ENCODE data around the gene LY86. TPM values are rescaled to one million over a fixed set of nuclear protein-coding genes. Genes with fewer than 3 reads are reported as not detected.

LY86 gene
- total and polyA plus RNA-seq, 2 donors: 3.9 to 4.1 TPM

DNA sequence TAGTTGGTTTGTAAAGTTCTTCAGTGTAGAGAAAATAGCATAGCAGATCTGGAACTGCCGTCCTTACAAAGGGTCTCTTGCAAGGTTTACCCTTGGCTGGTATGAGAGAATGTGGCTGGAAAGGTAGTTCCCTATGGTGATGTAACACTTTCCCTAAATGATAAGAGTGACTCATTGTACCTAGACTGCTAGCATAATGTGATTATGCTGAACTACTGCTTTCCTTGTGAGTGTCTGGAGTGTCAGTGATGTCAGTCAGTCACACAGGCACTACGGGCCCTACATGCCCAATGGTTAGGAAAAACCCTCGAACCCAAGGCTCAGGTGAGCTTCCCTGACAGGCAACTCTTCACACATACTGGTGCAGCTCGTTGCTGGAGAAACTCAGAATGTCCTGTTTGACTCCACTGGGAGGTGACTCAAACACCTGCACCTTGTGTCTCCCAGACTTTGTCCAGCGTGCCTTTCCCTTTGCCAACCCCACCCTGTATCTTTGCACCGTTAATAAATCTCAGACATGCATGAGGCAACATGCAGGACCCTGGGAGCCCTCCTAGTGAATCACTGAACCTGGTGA, 28.4 kb upstream of the LY86 start:
- Histone ChIP-seq H3K4me1 (ENCODE audit: insufficient read depth) (no peaks in the 10 kb centered on the region), H3K36me3 (ENCODE audit: insufficient read depth) (no peaks in the 10 kb centered on the region), H3K27ac (ENCODE audit: low read depth) (no peak overlapping the region), H3K4me3 (ENCODE audit: low read depth, low read length) (no peak overlapping the region)
- WGBS: 75% methylated on average over 6 of the region's 6 CpGs
- DNase-seq (ENCODE audit: extremely low spot score): no peak

DNA sequence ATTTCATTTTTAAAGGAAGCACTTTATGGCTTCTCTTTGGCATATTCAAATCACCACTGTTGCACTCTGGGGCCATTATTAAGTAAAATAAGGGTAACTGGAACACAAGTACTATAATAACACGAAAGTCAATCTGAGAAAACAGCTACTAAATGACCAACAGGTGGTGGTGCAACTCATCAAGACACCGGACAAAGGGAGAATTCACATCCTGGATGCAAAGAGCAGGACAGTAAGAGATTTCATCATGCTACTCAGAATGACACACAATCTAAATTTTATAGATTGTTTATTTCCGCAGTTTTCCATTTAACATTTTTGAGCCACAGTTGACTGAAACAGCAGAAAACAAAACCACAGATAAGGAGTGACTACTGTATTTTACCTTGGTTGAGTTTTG, 27.6 kb upstream of the LY86 start:
- Histone ChIP-seq H3K4me3 (ENCODE audit: low read depth, low read length) (no peak overlapping the region), H3K4me1 (ENCODE audit: insufficient read depth) (no peaks in the 10 kb centered on the region), H3K27ac (ENCODE audit: low read depth) (no peak overlapping the region), H3K36me3 (ENCODE audit: insufficient read depth) (no peaks in the 10 kb centered on the region)
- WGBS: 61% methylated on average over 3 of the region's 3 CpGs
- no peak for DNase-seq (ENCODE audit: extremely low spot score)

DNA sequence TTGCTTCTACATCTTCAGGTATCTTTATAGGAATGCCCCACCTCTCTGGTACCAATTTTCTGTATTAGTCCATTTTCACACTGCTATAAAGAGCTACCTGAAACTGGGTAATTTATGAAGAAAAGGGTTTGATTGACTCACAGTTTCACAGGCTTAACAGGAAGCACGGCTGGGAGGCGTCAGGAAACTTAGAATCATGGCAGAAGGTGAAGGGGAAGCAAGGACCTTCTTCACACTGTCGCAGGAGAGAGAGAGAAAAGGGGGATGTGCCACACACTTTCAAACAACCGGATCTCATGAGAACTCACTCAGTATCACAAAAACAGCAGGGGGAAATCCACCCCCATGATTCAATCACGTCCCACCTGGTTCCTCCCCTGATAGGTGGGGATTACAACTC, 24.4 kb upstream of the LY86 start:
- no peak overlapping the region for H3K27ac ChIP-seq (ENCODE audit: low read depth)
- no peaks in the 10 kb centered on the region for H3K4me1 ChIP-seq (ENCODE audit: insufficient read depth)
- no peak overlapping the region for H3K4me3 ChIP-seq (ENCODE audit: low read depth, low read length)
- no peaks in the 10 kb centered on the region for H3K36me3 ChIP-seq (ENCODE audit: insufficient read depth)
- no peak for DNase-seq (ENCODE audit: extremely low spot score)
- WGBS: 86% methylated on average over 5 of the region's 5 CpGs

- H3K36me3 ChIP-seq (ENCODE audit: insufficient read depth): no peaks in the 10 kb centered on the region
- H3K4me1 ChIP-seq (ENCODE audit: insufficient read depth): no peaks in the 10 kb centered on the region
- no peak overlapping the region for H3K27ac ChIP-seq (ENCODE audit: low read depth)
- WGBS: 68% methylated on average over 4 of the region's 4 CpGs
- DNase-seq (ENCODE audit: extremely low spot score): no peak
- no peak overlapping the region for H3K4me3 ChIP-seq (ENCODE audit: low read depth, low read length)
These were observed 23.5 kb upstream of the LY86 start for GRCh38 chr6:6565069-6565468.

GRCh38 chr6:6565488-6565887, 23.0 kb upstream of the LY86 start:
- Histone ChIP-seq H3K36me3 (ENCODE audit: insufficient read depth) (no peaks in the 10 kb centered on the region), H3K4me3 (ENCODE audit: low read depth, low read length) (no peak overlapping the region), H3K4me1 (ENCODE audit: insufficient read depth) (no peaks in the 10 kb centered on the region), H3K27ac (ENCODE audit: low read depth) (no peak overlapping the region)
- 78% methylated on average over 3 of the region's 3 CpGs for WGBS
- DNase-seq (ENCODE audit: extremely low spot score): no peak

GRCh38 chr6:6566766-6567165, 21.8 kb upstream of the LY86 start:
- 80% methylated on average over 4 of the region's 4 CpGs for WGBS
- no peak for DNase-seq (ENCODE audit: extremely low spot score)
- Histone ChIP-seq H3K4me3 (ENCODE audit: low read depth, low read length) (no peak overlapping the region), H3K4me1 (ENCODE audit: insufficient read depth) (no peaks in the 10 kb centered on the region), H3K36me3 (ENCODE audit: insufficient read depth) (no peaks in the 10 kb centered on the region), H3K27ac (ENCODE audit: low read depth) (no peak overlapping the region)

- DNase-seq (ENCODE audit: extremely low spot score): no peak
- no peak overlapping the region for H3K4me3 ChIP-seq (ENCODE audit: low read depth, low read length)
- H3K36me3 ChIP-seq (ENCODE audit: insufficient read depth): no peaks in the 10 kb centered on the region
- H3K27ac ChIP-seq (ENCODE audit: low read depth): no peak overlapping the region
- H3K4me1 ChIP-seq (ENCODE audit: insufficient read depth): no peaks in the 10 kb centered on the region
- 81% methylated on average over 13 of the region's 13 CpGs for WGBS
These were observed 19.3 kb upstream of the LY86 start for GRCh38 chr6:6569096-6569810.

- H3K27ac ChIP-seq (ENCODE audit: low read depth): no peak overlapping the region
- no peaks in the 10 kb centered on the region for H3K4me1 ChIP-seq (ENCODE audit: insufficient read depth)
- no peaks in the 10 kb centered on the region for H3K36me3 ChIP-seq (ENCODE audit: insufficient read depth)
- no peak for DNase-seq (ENCODE audit: extremely low spot score)
- 84% methylated on average over 2 of the region's 2 CpGs for WGBS
- H3K4me3 ChIP-seq (ENCODE audit: low read depth, low read length): no peak overlapping the region
These were observed 18.7 kb upstream of the LY86 start for GRCh38 chr6:6569811-6570164.

DNA sequence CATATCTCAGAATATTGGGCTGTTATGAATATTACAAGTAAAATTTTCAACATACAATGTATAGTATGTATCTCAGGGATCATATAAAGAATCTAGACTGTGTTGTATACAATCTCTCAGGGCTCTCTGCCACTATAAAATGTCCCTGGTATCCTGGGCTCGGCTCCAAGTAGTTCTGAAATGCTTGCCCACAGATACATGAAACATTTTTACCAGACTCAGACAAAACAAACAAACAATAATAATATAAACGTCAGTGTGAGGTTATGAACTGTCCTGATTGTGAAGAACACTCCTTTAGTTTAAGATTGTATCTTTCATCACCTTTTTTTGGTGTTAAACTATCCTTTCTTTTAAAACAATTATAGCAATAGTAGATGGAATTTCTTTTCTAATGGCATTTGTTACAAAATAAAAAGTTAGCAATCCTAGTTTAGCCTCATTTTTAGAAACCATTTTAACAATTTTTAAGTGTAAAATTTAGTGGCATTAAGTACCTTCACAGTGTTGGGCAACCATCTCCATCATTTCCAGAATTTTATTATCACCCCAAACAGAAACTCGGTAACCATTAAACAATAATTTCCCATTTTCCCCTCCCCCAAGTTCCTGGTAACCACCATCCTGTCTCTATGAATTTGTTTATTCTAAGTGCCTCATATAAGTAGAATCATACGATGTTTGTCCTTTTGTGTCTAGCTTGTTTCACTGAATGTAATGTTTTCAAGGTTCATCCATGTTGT, 17.4 kb upstream of the LY86 start:
- Histone ChIP-seq H3K4me3 (ENCODE audit: low read depth, low read length) (no peak overlapping the region), H3K4me1 (ENCODE audit: insufficient read depth) (no peaks in the 10 kb centered on the region), H3K27ac (ENCODE audit: low read depth) (no peak overlapping the region), H3K36me3 (ENCODE audit: insufficient read depth) (no peaks in the 10 kb centered on the region)
- WGBS: 46% methylated on average over 4 of the region's 4 CpGs
- DNase-seq (ENCODE audit: extremely low spot score): no peak

DNA sequence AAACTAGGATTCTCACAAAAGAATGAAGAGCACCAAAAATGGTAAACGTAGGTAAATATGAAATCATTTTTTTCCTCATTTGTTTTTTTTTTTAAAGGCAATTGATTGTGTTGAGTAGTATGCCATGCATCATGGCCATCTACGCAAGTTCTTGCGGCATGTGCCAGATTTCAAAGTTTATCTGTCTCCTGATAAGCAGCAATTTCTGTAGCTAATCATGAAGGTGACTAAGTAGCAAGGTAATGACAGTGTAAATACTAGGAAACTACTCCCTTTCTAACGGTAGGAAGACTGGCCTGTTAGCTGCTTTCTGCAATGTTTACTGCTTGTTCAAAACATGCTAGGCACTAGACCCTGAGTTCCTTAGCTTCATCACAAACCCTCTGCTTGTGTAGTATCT, 13.4 kb upstream of the LY86 start:
- no peaks in the 10 kb centered on the region for H3K4me1 ChIP-seq (ENCODE audit: insufficient read depth)
- DNase-seq (ENCODE audit: extremely low spot score): no peak
- H3K4me3 ChIP-seq (ENCODE audit: low read depth, low read length): no peak overlapping the region
- H3K27ac ChIP-seq (ENCODE audit: low read depth): no peak overlapping the region
- 80% methylated on average over 4 of the region's 4 CpGs for WGBS
- H3K36me3 ChIP-seq (ENCODE audit: insufficient read depth): no peaks in the 10 kb centered on the region

DNA sequence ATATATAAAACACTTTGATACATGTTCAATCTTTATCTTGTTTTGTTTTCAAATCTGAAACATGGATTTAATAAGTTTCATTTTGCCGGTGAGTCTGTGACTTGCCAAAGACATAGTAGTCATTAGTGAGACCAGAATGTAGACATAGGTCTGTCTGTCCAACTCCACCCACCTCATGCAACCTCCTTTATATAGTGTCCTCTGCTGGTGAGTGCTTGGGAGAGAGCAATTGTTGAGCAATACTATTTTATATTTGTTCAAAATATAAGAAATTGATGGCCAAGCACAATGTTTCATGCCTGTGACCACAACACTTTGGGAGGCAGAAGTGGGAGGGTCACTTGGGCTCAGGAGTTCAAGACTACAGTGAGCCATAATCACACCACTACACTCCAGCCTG, 10.8 kb upstream of the LY86 start:
- Histone ChIP-seq H3K27ac (ENCODE audit: low read depth) (no peak overlapping the region), H3K36me3 (ENCODE audit: insufficient read depth) (no peaks in the 10 kb centered on the region), H3K4me1 (ENCODE audit: insufficient read depth) (no peaks in the 10 kb centered on the region), H3K4me3 (ENCODE audit: low read depth, low read length) (no peak overlapping the region)
- 70% methylated on average over 1 of the region's 1 CpG for WGBS
- DNase-seq (ENCODE audit: extremely low spot score): no peak

DNA sequence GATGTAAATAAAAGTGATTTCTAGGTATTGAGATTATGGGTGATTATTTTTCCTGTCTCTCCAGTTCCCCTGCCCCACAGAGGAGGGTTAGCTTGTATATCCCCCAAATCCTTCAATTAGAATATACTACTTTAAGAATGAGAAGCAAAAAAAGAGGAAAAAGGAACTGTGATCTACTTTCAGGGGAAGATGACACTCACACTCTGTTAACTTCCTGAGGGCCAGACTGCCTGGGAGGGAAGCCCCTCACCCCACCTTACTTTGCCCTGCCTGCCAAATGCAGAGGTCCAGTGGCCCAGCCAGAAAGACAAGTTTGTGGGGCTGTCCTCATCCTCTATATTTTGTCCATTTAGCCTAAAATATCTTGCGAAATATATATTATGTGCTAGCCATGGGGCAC, 9.2 kb upstream of the LY86 start:
- Histone ChIP-seq H3K4me1 (ENCODE audit: insufficient read depth) (no peaks in the 10 kb centered on the region), H3K27ac (ENCODE audit: low read depth) (no peak overlapping the region), H3K4me3 (ENCODE audit: low read depth, low read length) (no peak overlapping the region), H3K36me3 (ENCODE audit: insufficient read depth) (no peaks in the 10 kb centered on the region)
- WGBS: 98% methylated on average over 1 of the region's 1 CpG
- no peak for DNase-seq (ENCODE audit: extremely low spot score)

GRCh38 chr6:6580225-6580856, 8.2 kb upstream of the LY86 start:
- H3K4me3 ChIP-seq (ENCODE audit: low read depth, low read length): no peak overlapping the region
- H3K27ac ChIP-seq (ENCODE audit: low read depth): no peak overlapping the region
- 91% methylated on average over 6 of the region's 6 CpGs for WGBS
- DNase-seq (ENCODE audit: extremely low spot score): no peak
- no peaks in the 10 kb centered on the region for H3K36me3 ChIP-seq (ENCODE audit: insufficient read depth)
- H3K4me1 ChIP-seq (ENCODE audit: insufficient read depth): no peaks in the 10 kb centered on the region

DNA sequence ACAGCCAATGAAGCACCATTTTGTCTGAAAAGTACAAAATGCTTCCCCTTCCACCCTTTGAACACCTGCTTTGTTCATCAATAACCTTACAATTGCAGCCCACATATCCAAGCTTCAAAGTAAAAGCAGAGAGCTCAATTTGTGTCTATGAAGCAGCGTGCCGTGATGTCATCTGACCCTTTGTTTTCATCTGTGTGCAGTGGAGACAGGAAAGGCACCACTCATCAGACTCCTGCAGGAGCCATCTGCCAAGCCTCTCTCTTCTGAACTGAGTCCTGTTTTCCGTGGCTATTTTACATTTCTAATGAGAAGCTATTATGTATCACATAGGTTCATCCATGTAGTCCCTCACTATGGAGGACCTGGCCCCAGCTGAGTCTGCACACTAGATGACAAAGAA, 7.5 kb upstream of the LY86 start:
- no peak for DNase-seq (ENCODE audit: extremely low spot score)
- 84% methylated on average over 3 of the region's 3 CpGs for WGBS
- Histone ChIP-seq H3K4me1 (ENCODE audit: insufficient read depth) (no peaks in the 10 kb centered on the region), H3K36me3 (ENCODE audit: insufficient read depth) (no peaks in the 10 kb centered on the region), H3K27ac (ENCODE audit: low read depth) (no peak overlapping the region), H3K4me3 (ENCODE audit: low read depth, low read length) (no peak overlapping the region)

Measured in urinary bladder (tissue), 4 donors.